ENCODE results near the gene NF1. TPM values are rescaled to one million over a fixed set of nuclear protein-coding genes. Genes with fewer than 3 reads are reported as not detected.

NF1 gene
- total RNA-seq, 1 donor from 2014 or later, result 58.7 TPM

- no peaks in the 10 kb centered on the region for H3K9me3 ChIP-seq
- intact Hi-C loops (cut with DNase I), result no loop called here
- H3K36me3 ChIP-seq, result peaks cover 0 to 7% of the 10 kb centered on the region in 2 donors
- no peak overlapping the region for H3K4me3 ChIP-seq
- no peak overlapping the region for H3K27ac ChIP-seq
- DNase-seq (ENCODE audit: extremely low spot score in 2 of 2), result no peak
- no peaks in the 10 kb centered on the region for H3K27me3 ChIP-seq
- no peak for TF ChIP-seq POLR2AphosphoS5 (IDR thresholded peaks at IDR 0.05; ENCODE audit: insufficient read depth in 1 of 2, low read depth in 1 of 2)
- TF ChIP-seq CTCF (IDR thresholded peaks at IDR 0.05), result no peak
- no peak for TF ChIP-seq POLR2A (IDR thresholded peaks at IDR 0.05)
- H3K4me1 ChIP-seq, result no peaks in the 10 kb centered on the region
Observed at GRCh38 chr17:31225831-31226230, 131.1 kb downstream of the NF1 start.

- Histone ChIP-seq H3K27me3 (no peaks in the 10 kb centered on the region), H3K9me3 (no peaks in the 10 kb centered on the region), H3K36me3 (peaks cover 0 to 7% of the 10 kb centered on the region in 2 donors), H3K4me3 (no peak overlapping the region), H3K4me1 (no peaks in the 10 kb centered on the region), H3K27ac (no peak overlapping the region)
- intact Hi-C loops (cut with DNase I), result no loop called here
- TF ChIP-seq POLR2AphosphoS5 (IDR thresholded peaks at IDR 0.05; ENCODE audit: insufficient read depth in 1 of 2, low read depth in 1 of 2), result no peak
- TF ChIP-seq CTCF (IDR thresholded peaks at IDR 0.05), result no peak
- no peak for TF ChIP-seq POLR2A (IDR thresholded peaks at IDR 0.05)
- DNase-seq (ENCODE audit: extremely low spot score in 2 of 2), result no peak
Observed at GRCh38 chr17:31226373-31226772, 131.6 kb downstream of the NF1 start.

GRCh38 chr17:31226950-31227349 is 132.2 kb downstream of the NF1 start:
- TF ChIP-seq POLR2A (IDR thresholded peaks at IDR 0.05) (no peak), POLR2AphosphoS5 (IDR thresholded peaks at IDR 0.05; ENCODE audit: insufficient read depth in 1 of 2, low read depth in 1 of 2) (no peak), CTCF (IDR thresholded peaks at IDR 0.05) (no peak)
- intact Hi-C loops (cut with DNase I), result no loop called here
- H3K4me3 ChIP-seq, result no peak overlapping the region
- H3K36me3 ChIP-seq, result peaks cover 0 to 8% of the 10 kb centered on the region in 2 donors
- H3K27ac ChIP-seq, result no peak overlapping the region
- no peaks in the 10 kb centered on the region for H3K9me3 ChIP-seq
- H3K27me3 ChIP-seq, result no peaks in the 10 kb centered on the region
- no peak for DNase-seq (ENCODE audit: extremely low spot score in 2 of 2)
- H3K4me1 ChIP-seq, result no peaks in the 10 kb centered on the region

GRCh38 chr17:31231852-31232251 is 137.1 kb downstream of the NF1 start:
- TF ChIP-seq POLR2AphosphoS5 (IDR thresholded peaks at IDR 0.05; ENCODE audit: insufficient read depth in 1 of 2, low read depth in 1 of 2) (no peak), POLR2A (IDR thresholded peaks at IDR 0.05) (no peak), CTCF (IDR thresholded peaks at IDR 0.05) (no peak)
- DNase-seq (ENCODE audit: extremely low spot score in 2 of 2), result no peak

GRCh38 chr17:31235110-31235509 is 140.3 kb downstream of the NF1 start:
- Histone ChIP-seq H3K9me3 (no peaks in the 10 kb centered on the region), H3K27ac (no peak overlapping the region), H3K36me3 (peaks cover 0 to 28% of the 10 kb centered on the region in 2 donors), H3K4me3 (no peak overlapping the region), H3K27me3 (no peaks in the 10 kb centered on the region), H3K4me1 (no peaks in the 10 kb centered on the region)
- intact Hi-C loops (cut with DNase I), result no loop called here
- TF ChIP-seq POLR2A (IDR thresholded peaks at IDR 0.05) (no peak), POLR2AphosphoS5 (IDR thresholded peaks at IDR 0.05; ENCODE audit: insufficient read depth in 1 of 2, low read depth in 1 of 2) (no peak), CTCF (IDR thresholded peaks at IDR 0.05) (no peak)
- DNase-seq (ENCODE audit: extremely low spot score in 2 of 2), result no peak

More at GRCh38 chr17:31231852-31232251, 137.1 kb downstream of the NF1 start:
- H3K4me1 ChIP-seq, result no peaks in the 10 kb centered on the region
- no peaks in the 10 kb centered on the region for H3K9me3 ChIP-seq
- peaks cover 0 to 26% of the 10 kb centered on the region in 2 donors for H3K36me3 ChIP-seq
- no peaks in the 10 kb centered on the region for H3K27me3 ChIP-seq
- H3K27ac ChIP-seq, result no peak overlapping the region
- no peak overlapping the region for H3K4me3 ChIP-seq
- intact Hi-C loops (cut with DNase I), result no loop called here
